Loucy (cell line): Measurements from ENCODE around the gene CCDC102A.
"Not testable (repeated sequence)": the region's sequence is repeated elsewhere in the genome, so short reads cannot be mapped to it uniquely, and the experiment has no call there.

Source experiments
- H2AFZ ChIP-seq: fragments of 200-600 bp; sonication (generic); 2 replicates; pipeline ENCODE4 v1.6.0; 2016; ENCODE audit warnings: antibody characterized with exemption, mild to moderate bottlenecking, low read length, moderate library complexity
- H3F3A ChIP-seq: fragments of 200-600 bp; 2 replicates; pipeline ENCODE4 v1.6.0; 2016; ENCODE audit warnings: antibody characterized with exemption, low read depth, mild to moderate bottlenecking
- H3K27me3 ChIP-seq: fragments of 200-600 bp; sonication (generic); 2 replicates; pipeline ENCODE4 v1.6.1; 2014; ENCODE audit warnings: low read length, mild to moderate bottlenecking; ENCODE audit not compliant: insufficient read depth, poor library complexity, severe bottlenecking
- H3K36me3 ChIP-seq: fragments of 200-600 bp; sonication (generic); 2 replicates; pipeline ENCODE4 v1.6.1; 2016; ENCODE audit warnings: low read length; ENCODE audit not compliant: insufficient read depth
- H3K4me1 ChIP-seq: fragments of 200-600 bp; sonication (generic); 2 replicates; pipeline ENCODE4 v1.5.1; 2014; ENCODE audit warnings: low read length, mild to moderate bottlenecking; ENCODE audit not compliant: insufficient read depth, poor library complexity, severe bottlenecking
- H3K4me2 ChIP-seq: fragments of 200-600 bp; sonication (generic); 2 replicates; pipeline ENCODE4 v1.6.0; 2014; ENCODE audit warnings: antibody characterized with exemption, low read length, low read depth, mild to moderate bottlenecking; ENCODE audit not compliant: poor library complexity, severe bottlenecking
- H3K4me3 ChIP-seq: fragments of 200-600 bp; sonication (generic); 2 replicates; pipeline ENCODE4 v1.5.1; 2014; ENCODE audit warnings: low read length, mild to moderate bottlenecking, mixed read lengths; ENCODE audit not compliant: poor library complexity, severe bottlenecking
- H3K79me2 ChIP-seq: fragments of 200-600 bp; sonication (generic); 2 replicates; pipeline ENCODE4 v1.6.1; 2014; ENCODE audit warnings: low read length; ENCODE audit not compliant: insufficient read depth
- H3K9ac ChIP-seq: fragments of 200-600 bp; sonication (generic); 2 replicates; pipeline ENCODE4 v1.6.0; 2014; ENCODE audit warnings: mild to moderate bottlenecking, low read depth, low read length, moderate library complexity; ENCODE audit not compliant: poor library complexity, severe bottlenecking
- H3K9me2 ChIP-seq: fragments of 200-600 bp; sonication (generic); replicated peaks from 2 replicates; pipeline ENCODE4 v1.6.1; 2016; ENCODE audit warnings: low read depth, low read length, mixed read lengths
- H3K9me3 ChIP-seq: fragments of 200-600 bp; sonication (generic); 2 replicates; pipeline ENCODE4 v1.6.1; 2014; ENCODE audit warnings: mild to moderate bottlenecking, antibody characterized with exemption, low read length, low read depth; ENCODE audit not compliant: insufficient read depth
- H4K20me1 ChIP-seq: fragments of 200-600 bp; sonication (generic); 2 replicates; pipeline ENCODE4 v1.6.0; 2014; ENCODE audit warnings: antibody characterized with exemption, low read length, mild to moderate bottlenecking; ENCODE audit not compliant: insufficient read depth, poor library complexity, severe bottlenecking
- EZH2phosphoT487 ChIP-seq: fragments of 200-600 bp; IDR thresholded peaks from 2 replicates; pipeline ENCODE4 v1.6.1; 2018; ENCODE audit warnings: antibody characterized with exemption, mild to moderate bottlenecking, moderate library complexity, borderline replicate concordance
- TF ChIP-seq, protein P1 (sequence below): fragments of 200-600 bp; sonication (generic); conservative IDR thresholded peaks from 2 replicates; pipeline ENCODE4 v1.5.1; 2014; ENCODE audit warnings: mild to moderate bottlenecking, antibody characterized with exemption, low read length

Gene CCDC102A

GRCh38 chr16:57570301-57571070 is 34.1 kb upstream of the CCDC102A start:
- no peaks in the 10 kb centered on the region for H3F3A ChIP-seq
- H3K79me2 ChIP-seq: no peaks in the 10 kb centered on the region
- no peak overlapping the region for H3K4me3 ChIP-seq
- no peaks in the 10 kb centered on the region for H3K36me3 ChIP-seq
- H2AFZ ChIP-seq: no peak overlapping the region
- no peaks in the 10 kb centered on the region for H3K9me3 ChIP-seq
- no peak overlapping the region for H3K9ac ChIP-seq
- no peaks in the 10 kb centered on the region for H3K9me2 ChIP-seq
- H3K4me2 ChIP-seq: no peak overlapping the region
- TF ChIP-seq EZH2phosphoT487: no peak
- TF ChIP-seq, protein P1, sequence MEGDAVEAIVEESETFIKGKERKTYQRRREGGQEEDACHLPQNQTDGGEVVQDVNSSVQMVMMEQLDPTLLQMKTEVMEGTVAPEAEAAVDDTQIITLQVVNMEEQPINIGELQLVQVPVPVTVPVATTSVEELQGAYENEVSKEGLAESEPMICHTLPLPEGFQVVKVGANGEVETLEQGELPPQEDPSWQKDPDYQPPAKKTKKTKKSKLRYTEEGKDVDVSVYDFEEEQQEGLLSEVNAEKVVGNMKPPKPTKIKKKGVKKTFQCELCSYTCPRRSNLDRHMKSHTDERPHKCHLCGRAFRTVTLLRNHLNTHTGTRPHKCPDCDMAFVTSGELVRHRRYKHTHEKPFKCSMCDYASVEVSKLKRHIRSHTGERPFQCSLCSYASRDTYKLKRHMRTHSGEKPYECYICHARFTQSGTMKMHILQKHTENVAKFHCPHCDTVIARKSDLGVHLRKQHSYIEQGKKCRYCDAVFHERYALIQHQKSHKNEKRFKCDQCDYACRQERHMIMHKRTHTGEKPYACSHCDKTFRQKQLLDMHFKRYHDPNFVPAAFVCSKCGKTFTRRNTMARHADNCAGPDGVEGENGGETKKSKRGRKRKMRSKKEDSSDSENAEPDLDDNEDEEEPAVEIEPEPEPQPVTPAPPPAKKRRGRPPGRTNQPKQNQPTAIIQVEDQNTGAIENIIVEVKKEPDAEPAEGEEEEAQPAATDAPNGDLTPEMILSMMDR: no peak
- H3K4me1 ChIP-seq: no peaks in the 10 kb centered on the region
- no peaks in the 10 kb centered on the region for H4K20me1 ChIP-seq
- no peaks in the 10 kb centered on the region for H3K27me3 ChIP-seq

- H3K36me3 ChIP-seq: no peaks in the 10 kb centered on the region
- no peaks in the 10 kb centered on the region for H3F3A ChIP-seq
- no peaks in the 10 kb centered on the region for H4K20me1 ChIP-seq
- TF ChIP-seq EZH2phosphoT487: no peak
- TF ChIP-seq, protein P1: no peak
- no peak overlapping the region for H3K4me3 ChIP-seq
- H3K79me2 ChIP-seq: no peaks in the 10 kb centered on the region
- no peak overlapping the region for H3K9ac ChIP-seq
- H3K4me2 ChIP-seq: no peak overlapping the region
- H3K27me3 ChIP-seq: no peaks in the 10 kb centered on the region
- H3K9me3 ChIP-seq: no peaks in the 10 kb centered on the region
- no peak overlapping the region for H2AFZ ChIP-seq
- no peaks in the 10 kb centered on the region for H3K9me2 ChIP-seq
- peaks cover 4% of the 10 kb centered on the region for H3K4me1 ChIP-seq
Observed at GRCh38 chr16:57569306-57569946, 33.1 kb upstream of the CCDC102A start.

DNA sequence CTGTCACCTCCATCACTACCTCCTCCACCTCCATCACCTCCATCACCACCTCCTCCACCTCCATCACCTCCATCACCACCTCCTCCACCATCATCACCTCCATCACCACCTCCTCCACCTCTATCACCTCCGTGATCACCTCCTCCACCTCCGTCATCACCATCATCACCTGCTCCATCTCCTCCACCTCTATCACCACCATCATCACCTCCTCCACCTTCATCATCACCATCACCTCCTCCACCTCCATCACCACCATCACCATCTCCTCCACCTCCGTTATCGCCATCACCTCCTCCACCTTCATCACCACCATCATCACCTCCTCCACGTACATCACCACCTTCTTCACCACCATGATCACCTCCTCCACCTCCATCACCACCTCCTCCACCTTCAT is 32.4 kb upstream of the CCDC102A start:
- H3K36me3 ChIP-seq, H3K9ac ChIP-seq, H3K27me3 ChIP-seq, H3K4me2 ChIP-seq, H2AFZ ChIP-seq, H3F3A ChIP-seq, H3K9me2 ChIP-seq, H3K4me3 ChIP-seq, H4K20me1 ChIP-seq, H3K9me3 ChIP-seq, H3K79me2 ChIP-seq, H3K4me1 ChIP-seq: not testable (repeated sequence)
